SHP77 treated with DMSO at 0.1 percent for 48 hours (cell line): ENCODE results near the gene ANGPTL8.

Experiments used
- DNase-seq: peaks from one replicate; lab custom pipeline; 2025; lab: John Stamatoyannopoulos, UW

Gene ANGPTL8

DNA sequence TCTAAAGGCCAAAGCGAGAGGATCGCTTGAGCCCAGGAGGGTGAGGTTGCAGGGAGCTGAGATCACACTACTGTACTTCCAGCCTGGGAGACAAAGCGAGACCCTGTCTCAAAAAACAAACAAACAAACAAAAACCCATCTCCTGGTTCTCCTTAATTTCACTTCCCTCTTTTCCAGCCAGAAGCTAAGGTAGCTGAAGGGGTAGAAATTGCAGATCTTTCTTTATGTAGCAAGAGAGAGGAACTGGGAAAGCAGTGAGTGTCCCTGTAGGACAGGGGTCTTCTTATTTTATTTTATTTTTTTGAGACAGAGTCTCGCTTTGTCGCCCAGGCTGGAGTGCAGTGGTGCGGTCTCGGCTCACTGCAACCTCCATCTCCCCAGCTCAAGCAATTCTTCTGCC lies 52.0 kb downstream of the ANGPTL8 start:
- DNase-seq = no peak
